HG03039 (cell line): Measurements from ENCODE around the gene STK32C.

ENCODE experiments used
- ATAC-seq: cut with Tn5 transposase; IDR thresholded peaks from one replicate; pipeline ENCODE4 v1.9.1; 2021; ENCODE audit warnings: mild to moderate bottlenecking, moderate library complexity; ENCODE audit not compliant: unreplicated experiment

Gene STK32C

GRCh38 chr10:132189016-132189415 is 118.7 kb downstream of the STK32C start:
- no peak for ATAC-seq

GRCh38 chr10:132188331-132188730 is 119.4 kb downstream of the STK32C start:
- no peak for ATAC-seq

DNA sequence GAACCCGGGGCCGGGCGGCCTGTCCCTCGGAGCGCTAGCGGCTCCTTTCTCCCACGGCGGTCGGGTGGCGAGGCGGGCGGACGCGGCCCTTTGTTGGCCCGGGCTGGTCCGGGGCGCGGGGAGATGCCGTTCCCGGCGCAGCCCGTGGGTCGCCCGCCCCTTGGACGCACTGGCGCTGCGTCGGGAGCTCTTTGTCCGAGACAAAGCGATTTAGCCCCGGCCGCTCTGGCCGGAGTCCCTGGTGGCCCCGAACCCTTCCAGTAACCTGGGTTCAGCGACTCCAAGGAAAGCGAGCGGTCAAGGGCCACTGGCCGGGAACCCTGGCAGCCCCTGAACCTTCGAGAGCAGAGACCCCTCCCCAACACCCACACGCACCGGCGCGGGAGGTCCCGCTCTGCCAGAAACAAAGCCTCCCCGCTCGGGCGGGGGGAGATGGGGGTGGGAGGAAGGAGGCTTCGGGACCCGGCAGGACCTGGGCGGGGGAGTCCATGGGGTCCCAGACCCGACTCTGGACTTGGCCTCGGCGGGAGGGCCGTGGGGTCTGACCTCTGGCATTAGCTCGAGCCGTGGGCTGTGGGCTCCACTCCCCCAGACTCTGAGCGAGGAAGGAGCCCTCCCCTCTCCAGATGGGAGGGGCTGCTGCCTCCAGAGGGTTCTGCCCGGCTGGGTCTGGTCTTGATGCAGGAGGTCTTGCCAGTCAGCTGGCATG is 120.2 kb downstream of the STK32C start:
- no peak for ATAC-seq

DNA sequence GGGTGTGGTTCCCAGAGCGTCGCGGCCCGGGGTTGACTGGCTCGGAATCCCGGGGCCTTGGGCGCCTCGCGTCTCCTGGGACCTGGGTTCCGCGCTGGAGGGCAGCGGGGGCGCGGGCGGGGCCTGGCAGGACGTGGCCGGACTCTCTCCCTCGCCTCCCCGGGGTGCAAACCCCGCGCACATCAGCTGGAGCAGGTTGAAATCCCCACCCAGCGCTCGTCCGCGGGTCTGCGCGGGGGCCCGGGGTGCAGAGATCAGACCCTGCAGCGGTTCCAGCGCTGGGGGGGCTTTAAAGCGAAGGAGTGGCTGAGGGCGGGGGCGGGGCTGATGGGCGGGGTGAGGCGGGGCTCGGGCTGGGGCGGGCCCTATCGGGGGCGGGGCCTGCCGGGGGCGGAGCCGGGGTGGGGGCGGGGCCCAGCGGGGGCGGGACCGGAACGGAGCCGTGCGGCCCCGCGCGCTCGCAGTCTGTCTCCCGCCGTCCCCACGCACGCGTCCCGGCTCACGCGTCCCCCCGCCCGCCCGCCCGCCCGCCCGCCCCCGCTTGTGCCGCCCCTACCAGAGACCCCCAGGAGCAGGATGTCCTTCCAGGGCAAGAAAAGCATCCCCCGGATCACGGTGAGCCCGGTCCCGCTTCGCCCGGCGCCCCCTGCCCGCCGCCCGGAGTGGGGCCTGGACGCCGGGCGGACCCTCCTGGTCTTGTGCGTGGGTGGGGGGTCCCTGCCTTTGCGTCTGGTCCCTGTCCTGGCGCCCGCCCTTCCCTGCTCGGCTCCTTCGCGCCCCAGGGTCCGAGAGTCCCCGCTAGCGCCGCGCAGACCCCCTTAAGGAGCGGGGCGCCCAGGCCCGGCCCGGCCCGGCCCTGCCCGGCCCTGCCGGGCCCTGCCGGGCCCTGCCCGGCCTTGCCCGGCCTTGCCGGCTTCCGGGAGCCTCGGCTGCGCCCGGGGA is 121.0 kb downstream of the STK32C start, which contains the start of gene DPYSL4:
DPYSL4 (plus strand) TSS at position 461 of the 942 bp plus-strand sequence; CDS start at position 577, 116 bp downstream.
- ATAC-seq, result no peak

- ATAC-seq, result no peak
Measured at GRCh38 chr10:132185601-132186487, 121.9 kb downstream of the STK32C start.

GRCh38 chr10:132184816-132185593 is 122.7 kb downstream of the STK32C start:
- ATAC-seq, result no peak

DNA sequence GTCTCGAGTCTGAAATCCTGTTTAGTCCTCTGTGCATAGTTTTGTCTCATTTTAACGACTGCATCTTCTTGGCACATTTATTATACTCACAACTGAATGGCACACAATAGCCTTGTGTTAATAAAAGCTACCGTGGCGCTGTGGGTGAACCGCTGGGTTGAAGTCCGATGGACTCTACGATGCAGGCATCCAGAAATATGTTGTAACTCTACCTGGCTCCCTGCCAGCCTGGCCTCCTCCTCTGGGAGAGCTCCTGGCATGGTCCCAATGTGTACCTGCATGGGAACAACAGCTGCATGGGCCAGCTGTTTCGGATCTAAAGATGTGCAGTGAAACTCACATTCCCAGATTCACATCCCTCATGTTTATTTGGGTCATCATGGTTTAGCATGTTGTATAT is 124.7 kb downstream of the STK32C start:
- no peak for ATAC-seq

- ATAC-seq, result no peak
Measured at GRCh38 chr10:132182591-132182990, 125.2 kb downstream of the STK32C start.

- no peak for ATAC-seq
Measured at GRCh38 chr10:132181691-132182425, 125.9 kb downstream of the STK32C start.

GRCh38 chr10:132180736-132181135 is 127.0 kb downstream of the STK32C start:
- no peak for ATAC-seq

DNA sequence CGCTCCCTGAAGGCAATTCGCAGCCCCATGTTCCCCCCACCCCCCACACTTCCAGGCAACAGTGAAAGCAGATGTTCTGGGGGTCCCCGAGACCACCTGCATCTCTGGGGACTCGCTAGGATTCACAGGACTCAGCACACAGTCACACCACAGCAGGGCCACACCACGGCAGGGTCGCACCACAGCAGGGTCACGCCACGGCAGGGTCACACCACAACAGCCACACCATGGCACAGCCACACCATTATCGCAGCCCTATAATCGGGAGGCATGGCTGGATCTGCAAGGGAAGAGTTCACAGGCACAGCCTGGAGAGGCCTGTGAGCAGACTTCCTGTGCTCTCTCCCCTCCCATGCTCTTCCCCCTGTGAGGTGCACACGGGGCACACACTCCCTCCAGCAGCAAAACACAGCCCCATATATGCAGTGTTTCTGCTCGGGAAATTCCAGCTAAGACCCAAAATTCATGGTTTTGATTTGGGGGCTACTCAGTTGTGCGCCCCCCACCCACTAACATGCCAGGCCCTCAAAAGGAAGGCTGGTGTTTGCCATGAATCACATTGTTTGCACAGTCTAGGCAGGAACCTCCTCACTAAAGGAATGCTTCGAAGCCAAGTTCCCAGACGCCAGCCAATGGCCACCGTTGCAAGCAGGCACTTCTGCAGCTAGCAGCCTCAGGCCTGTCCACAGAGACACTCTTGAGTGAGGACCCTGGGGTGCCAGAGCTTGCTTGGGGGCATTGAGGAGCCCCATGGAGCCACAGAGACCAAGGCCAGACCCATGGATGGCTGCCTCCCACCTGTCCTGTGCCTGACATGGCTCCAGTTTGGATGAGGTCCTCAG is 128.0 kb downstream of the STK32C start:
- ATAC-seq, result no peak

GRCh38 chr10:132178672-132179545 is 128.8 kb downstream of the STK32C start:
- no peak for ATAC-seq

DNA sequence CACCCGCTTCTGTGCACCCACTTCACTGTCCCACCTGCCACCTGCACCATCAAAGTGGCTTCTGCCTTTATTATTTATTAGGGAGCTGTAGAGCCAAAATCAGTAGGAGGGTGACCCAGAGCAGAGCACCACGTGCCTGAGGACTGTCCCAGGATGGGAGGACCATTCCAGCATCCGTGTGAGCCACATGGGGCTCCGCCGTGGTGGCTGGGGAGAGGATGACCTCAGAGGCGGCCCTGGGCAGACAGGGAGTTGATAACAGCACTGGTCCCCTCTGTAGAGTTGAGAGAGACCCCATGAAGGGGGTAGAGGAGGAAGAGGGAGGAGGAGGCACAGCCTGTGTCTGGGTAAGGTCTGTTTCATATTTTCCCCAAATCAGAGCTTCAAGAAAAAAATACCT is 129.7 kb downstream of the STK32C start:
- ATAC-seq, result no peak

GRCh38 chr10:132176623-132177500 is 130.9 kb downstream of the STK32C start:
- no peak for ATAC-seq

DNA sequence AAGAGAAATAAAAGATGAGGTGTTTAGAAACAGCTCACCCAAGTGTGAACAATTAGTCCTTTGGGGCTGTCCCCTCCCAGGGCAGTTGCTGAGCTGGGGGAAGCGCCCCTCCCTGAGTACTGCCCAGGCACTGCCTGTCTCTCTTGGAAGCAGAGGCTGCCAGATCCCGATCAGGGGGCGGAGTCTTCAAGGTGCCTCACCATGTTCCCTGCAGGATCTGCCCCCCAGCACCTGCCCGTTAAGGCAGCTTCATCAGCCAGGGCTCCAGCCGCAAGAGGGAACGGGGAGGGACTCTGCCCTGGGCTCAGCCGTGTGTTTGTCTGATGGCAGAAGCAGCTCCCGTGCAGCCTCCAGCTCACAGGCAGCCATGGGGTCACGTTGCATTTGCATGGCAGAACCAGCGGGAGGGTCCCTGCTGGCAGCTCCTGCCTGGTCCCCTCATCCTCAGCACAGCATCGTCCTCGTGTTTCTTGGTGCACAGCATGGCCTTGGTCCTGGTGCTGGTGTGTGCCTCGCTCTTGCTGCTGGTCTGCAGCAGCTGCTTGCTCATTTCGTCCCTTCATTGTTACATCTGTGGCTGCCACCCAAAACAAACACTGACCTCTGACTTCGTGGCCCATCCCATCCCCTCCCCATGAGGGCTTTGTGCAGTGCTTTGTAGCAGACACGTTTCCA is 131.7 kb downstream of the STK32C start:
- ATAC-seq, result no peak

GRCh38 chr10:132175408-132175807 is 132.3 kb downstream of the STK32C start:
- no peak for ATAC-seq
